HG03025 (cell line): ENCODE data around the gene SLC26A4.
A peak's percentile ranks its signal among the peaks of the same experiment; 100 is the strongest.

Experiments used
- ATAC-seq: cut with Tn5 transposase; IDR thresholded peaks from one replicate; pipeline ENCODE4 v1.9.1; 2021; ENCODE audit warnings: mild to moderate bottlenecking, moderate library complexity; ENCODE audit not compliant: unreplicated experiment, low FRiP score

The SLC26A4 gene

DNA sequence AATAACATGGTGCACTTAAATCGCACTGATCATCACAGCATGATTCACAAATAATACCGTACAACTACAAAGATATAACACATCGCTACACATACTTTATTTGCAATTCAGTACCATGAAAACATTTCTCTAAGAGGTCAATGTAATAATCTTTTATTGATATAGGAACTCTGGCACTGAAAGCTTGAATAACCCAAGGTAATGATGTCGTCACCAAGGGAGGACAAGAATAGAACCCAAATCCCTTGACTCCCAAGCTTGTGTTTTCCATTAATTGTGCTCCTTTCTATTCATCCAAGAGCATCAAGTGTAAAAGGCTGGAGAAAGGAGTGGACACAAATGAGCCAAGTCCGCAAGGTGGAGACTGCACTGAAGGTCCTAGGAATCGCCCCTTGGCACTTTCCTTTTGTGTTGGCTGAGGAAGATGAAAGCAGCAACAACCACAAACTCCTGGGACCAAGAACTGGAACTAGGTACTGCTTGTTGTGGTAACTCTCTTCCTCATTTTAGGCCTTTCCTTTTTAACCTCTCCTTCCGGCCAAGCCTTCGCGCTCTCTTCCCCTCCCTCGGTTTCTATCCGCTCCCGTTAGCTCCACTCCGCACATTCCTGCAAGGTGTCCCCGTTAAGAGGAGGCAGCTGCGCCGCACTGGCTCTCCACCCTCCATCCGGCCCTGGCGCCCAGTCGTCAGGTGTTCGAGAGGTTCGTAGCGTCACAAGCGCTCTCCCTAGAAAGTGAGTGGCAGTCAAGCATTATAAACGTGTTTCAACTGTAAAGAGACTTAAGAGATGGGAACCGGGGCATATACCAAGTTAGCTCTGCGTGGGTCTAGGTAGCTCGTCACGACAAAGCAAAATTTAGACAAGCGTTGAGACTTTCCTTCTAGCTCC, 82.3 kb downstream of the SLC26A4 start:
- ATAC-seq = peak; percentile 34

DNA sequence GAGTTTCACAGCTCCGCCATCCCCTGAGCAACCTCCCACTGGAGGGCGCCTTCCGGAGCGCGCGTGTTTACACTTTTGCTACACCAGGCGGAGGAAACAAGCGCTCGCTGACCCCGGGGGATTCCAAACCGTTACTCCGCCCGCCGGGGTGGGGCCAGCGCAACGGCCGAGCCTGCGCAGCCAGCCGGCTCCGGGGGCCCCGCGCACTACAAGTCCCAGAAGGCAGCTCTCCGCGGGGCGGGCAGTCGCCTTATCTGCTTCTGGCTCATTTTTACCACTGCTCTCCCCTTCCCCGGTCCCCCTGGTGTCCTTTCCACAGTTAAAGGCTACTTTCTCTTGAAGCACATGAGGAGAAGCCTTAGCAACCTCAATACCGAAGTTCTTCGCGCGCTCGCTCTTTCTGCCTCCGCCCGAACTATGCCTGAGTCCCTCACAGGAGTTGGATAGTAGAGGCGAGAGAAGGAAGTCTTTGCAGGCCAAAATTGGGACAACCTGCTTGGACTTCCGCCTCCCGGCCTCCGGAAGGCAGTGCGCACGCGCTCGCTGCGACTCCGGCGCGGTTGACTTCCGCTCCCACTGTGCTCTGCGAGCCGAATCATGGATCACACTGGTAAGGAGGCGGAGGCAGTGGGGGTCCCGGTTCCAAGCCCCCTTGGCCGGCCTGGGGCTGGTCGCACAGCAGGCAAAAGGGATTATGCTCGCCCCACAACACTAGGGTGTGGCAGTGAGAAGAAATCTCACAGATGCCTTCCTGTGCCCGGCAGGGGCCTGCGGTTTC, 83.1 kb downstream of the SLC26A4 start, which contains the start of gene CBLL1:
Gene CBLL1 (plus strand): TSS at position 576 of the 778 bp plus-strand sequence. CDS start 22 bp downstream, at position 598.
- peak; percentile 90 for ATAC-seq

DNA sequence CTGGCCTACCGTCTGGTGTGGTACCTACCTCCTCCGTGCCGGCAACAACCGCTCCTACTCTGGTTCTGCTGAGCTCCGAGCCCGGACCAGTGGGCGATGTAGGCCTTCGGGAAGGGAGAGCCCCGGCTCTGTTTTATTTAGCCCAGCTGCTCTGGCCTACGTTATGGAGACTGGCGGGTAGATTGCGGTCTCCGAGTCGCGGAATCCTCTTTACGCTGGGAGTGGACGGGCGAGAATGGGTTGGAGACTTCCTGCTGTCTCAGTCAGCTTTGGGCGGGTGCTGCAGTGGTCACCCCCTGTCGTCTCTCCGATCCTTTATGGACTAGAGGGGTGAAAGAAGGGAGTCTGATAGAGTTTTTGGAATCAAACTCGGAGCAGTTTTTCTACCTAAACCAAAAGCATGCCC, 83.7 kb downstream of the SLC26A4 start:
- peak; percentile 35 for ATAC-seq

DNA sequence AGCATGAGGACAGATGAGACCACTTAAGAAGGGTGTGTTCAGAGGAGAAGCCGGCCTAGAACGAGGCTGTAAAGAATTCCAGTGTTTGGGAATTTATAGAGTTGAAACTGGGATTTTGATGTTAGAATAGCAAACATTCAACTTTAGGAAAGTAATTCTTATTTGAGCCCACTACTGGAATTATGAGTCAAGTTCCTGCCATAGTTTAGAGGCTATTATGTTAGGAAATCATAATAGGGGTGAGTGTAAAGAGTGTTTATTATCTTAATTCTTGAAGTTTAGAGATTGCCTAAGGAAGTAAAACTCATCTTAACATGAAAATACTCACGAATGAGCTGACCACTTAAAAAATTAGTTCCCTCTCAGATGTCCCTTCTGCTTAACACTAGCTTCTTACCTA, 85.4 kb downstream of the SLC26A4 start:
- ATAC-seq = no peak

DNA sequence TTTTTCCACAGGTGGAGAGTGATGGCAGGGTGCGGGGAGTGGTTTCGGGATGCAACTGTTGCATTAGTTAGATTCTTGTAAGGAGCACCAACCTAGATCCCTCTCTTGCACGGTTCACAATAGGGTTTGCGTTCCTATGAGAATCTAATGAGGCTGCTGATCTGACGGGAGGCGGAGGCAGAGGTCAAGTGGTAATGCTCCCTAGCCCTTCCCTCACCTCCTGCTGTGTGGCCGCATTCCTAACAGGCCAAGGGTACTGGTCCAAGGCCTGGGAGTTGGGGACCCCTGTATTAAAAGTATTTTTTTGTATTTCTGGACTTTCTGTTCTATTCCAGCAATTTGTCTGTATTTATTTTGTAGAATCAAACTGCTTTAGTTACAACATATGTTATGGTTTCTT, 90.5 kb downstream of the SLC26A4 start:
- no peak for ATAC-seq

DNA sequence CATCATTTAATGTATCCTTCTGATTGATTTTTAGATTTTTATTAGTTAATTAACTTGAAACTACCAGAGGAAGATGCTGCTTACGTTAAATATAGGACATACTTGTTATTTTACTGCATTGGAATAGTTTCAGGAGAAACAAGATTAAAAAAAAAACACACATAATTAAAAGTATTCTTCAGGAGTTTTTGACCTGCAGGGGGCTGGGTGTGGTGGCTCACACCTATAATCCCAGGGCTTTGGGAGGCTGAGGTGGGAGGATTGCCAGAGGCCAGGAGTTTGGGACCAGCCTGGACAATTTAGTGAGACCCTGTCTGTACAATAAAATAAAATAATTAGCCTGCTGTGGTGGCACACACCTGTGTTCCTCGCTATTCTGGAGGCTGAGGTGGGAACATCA, 94.0 kb downstream of the SLC26A4 start:
- no peak for ATAC-seq

DNA sequence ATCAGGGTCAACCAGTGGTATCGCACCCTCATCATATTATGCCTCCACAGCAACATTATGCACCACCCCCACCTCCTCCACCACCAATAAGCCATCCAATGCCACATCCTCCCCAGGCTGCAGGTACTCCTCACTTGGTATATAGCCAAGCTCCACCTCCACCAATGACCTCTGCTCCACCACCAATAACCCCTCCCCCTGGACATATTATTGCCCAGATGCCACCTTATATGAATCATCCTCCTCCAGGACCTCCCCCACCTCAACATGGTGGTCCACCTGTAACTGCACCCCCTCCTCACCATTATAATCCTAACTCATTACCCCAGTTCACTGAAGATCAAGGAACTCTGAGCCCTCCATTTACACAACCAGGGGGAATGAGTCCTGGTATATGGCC, 98.0 kb downstream of the SLC26A4 start:
- no peak for ATAC-seq

DNA sequence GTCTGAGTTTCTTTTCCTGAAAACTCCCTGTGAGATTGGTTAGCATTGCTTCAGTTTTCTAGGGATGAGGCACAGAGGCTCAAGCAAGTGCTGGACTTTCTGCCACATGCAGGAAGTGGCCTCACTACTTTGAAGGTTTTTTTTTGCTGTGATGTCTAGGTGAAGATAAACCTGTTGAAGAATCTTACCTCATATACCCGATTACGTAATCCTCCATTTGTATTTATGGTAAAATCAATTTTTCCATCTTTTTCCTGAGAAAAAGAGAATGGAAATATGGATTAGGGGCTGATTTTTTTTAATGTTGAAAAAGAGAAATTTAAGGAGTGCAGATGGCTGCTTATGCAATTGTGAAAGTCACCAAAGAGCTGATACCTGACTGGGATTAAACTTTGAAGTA, 106.8 kb downstream of the SLC26A4 start:
- no peak for ATAC-seq
